GM19438 (cell line): ENCODE results near the gene TWSG1.
"Not testable (repeated sequence)": the region's sequence is repeated elsewhere in the genome, so short reads cannot be mapped to it uniquely, and the experiment has no call there.

Experiments used
- ATAC-seq: cut with Tn5 transposase; IDR thresholded peaks from one replicate; pipeline ENCODE4 v1.9.1; 2021; ENCODE audit warnings: low read depth; ENCODE audit not compliant: unreplicated experiment

Gene TWSG1

GRCh38 chr18:9334973-9335696, 562 bp downstream of the TWSG1 start:
- peak; percentile 46 for ATAC-seq

GRCh38 chr18:9335697-9336045, 1.1 kb downstream of the TWSG1 start:
- no peak for ATAC-seq

GRCh38 chr18:9336827-9337226, 2.3 kb downstream of the TWSG1 start:
- no peak for ATAC-seq

GRCh38 chr18:9337873-9338272, 3.3 kb downstream of the TWSG1 start:
- no peak for ATAC-seq

GRCh38 chr18:9340472-9340871, 5.9 kb downstream of the TWSG1 start:
- no peak for ATAC-seq

GRCh38 chr18:9343577-9343976, 9.0 kb downstream of the TWSG1 start:
- no peak for ATAC-seq

GRCh38 chr18:9346775-9347174, 12.2 kb downstream of the TWSG1 start:
- no peak for ATAC-seq

- ATAC-seq, result no peak
Measured at GRCh38 chr18:9348079-9348671, 13.6 kb downstream of the TWSG1 start.

GRCh38 chr18:9348766-9349165, 14.2 kb downstream of the TWSG1 start:
- no peak for ATAC-seq

GRCh38 chr18:9353596-9353995, 19.0 kb downstream of the TWSG1 start:
- ATAC-seq, result no peak

GRCh38 chr18:9354256-9354655, 19.7 kb downstream of the TWSG1 start:
- no peak for ATAC-seq

GRCh38 chr18:9356976-9357375, 22.4 kb downstream of the TWSG1 start:
- ATAC-seq, result no peak

- ATAC-seq, result no peak
Measured at GRCh38 chr18:9359796-9360195, 25.2 kb downstream of the TWSG1 start.

GRCh38 chr18:9361191-9361590, 26.6 kb downstream of the TWSG1 start:
- no peak for ATAC-seq

GRCh38 chr18:9362869-9363268, 28.3 kb downstream of the TWSG1 start:
- ATAC-seq, result no peak

- no peak for ATAC-seq
Measured at GRCh38 chr18:9364242-9364641, 29.7 kb downstream of the TWSG1 start.

- ATAC-seq, result no peak
Measured at GRCh38 chr18:9365406-9365805, 30.8 kb downstream of the TWSG1 start.

- ATAC-seq, result no peak
Measured at GRCh38 chr18:9366126-9366714, 31.6 kb downstream of the TWSG1 start.

GRCh38 chr18:9373254-9373653, 38.7 kb downstream of the TWSG1 start:
- not testable (repeated sequence) for ATAC-seq

- ATAC-seq, result no peak
Measured at GRCh38 chr18:9379118-9379517, 44.5 kb downstream of the TWSG1 start.

- ATAC-seq, result no peak
Measured at GRCh38 chr18:9380101-9380500, 45.5 kb downstream of the TWSG1 start.
